Mammary epithelial cell (primary cell): ENCODE measurements around the gene CDK5R2.

Experiments used
- CTCF ChIP-seq, 2 donors: IDR thresholded peaks in 1 of 2; conservative IDR thresholded peaks in 1 of 2; 2 replicates each; pipeline ENCODE4 v1.5.1; 2011 to 2012; ENCODE audit warnings: inconsistent platforms in 2 of 2, low read length in 2 of 2, mild to moderate bottlenecking in 2 of 2, control low read depth in 1 of 2, low read depth in 1 of 2; ENCODE audit not compliant: insufficient read depth in 1 of 2; ENCODE audit errors: extremely low read depth in 1 of 2
- EZH2 ChIP-seq: IDR thresholded peaks from 2 replicates; pipeline ENCODE4 v1.6.1; 2012; ENCODE audit warnings: low read length, inconsistent platforms, borderline replicate concordance

GRCh38 chr2:218983934-218984238 lies 24.4 kb downstream of the CDK5R2 start:
- TF ChIP-seq CTCF (conservative IDR thresholded peaks at IDR 0.05 in 1 of 2, IDR thresholded peaks at IDR 0.05 in 1 of 2; ENCODE audit: extremely low read depth in 1 of 2, insufficient read depth in 1 of 2, low read depth in 1 of 2, low read length in 2 of 2) (no peak), EZH2 (no peak)
